Endothelial cell of umbilical vein (primary cell): ENCODE data around the gene PPP1R10.

Experiments
- CTCF ChIP-seq, 2 donors: IDR thresholded peaks; 1 replicate in 1 of 2; 2 replicates in 1 of 2; pipeline ENCODE4 v1.5.1; 2011; ENCODE audit warnings: low read length in 2 of 2, mild to moderate bottlenecking in 2 of 2, moderate library complexity in 2 of 2, control low read depth in 1 of 2, inconsistent platforms in 1 of 2, low read depth in 1 of 2; ENCODE audit not compliant: insufficient read depth in 1 of 2; ENCODE audit errors: extremely low read depth in 1 of 2
- EZH2 ChIP-seq: IDR thresholded peaks from 2 replicates; pipeline ENCODE4 v1.6.1; 2012; ENCODE audit warnings: borderline replicate concordance, low read depth, mild to moderate bottlenecking, moderate library complexity, low read length, inconsistent platforms; ENCODE audit not compliant: severe bottlenecking
- FOS ChIP-seq: IDR thresholded peaks from 2 replicates; pipeline ENCODE4 v1.6.1; 2011; ENCODE audit warnings: mild to moderate bottlenecking, low read length, moderate library complexity, borderline replicate concordance; ENCODE audit not compliant: insufficient read depth
- POLR2A ChIP-seq: IDR thresholded peaks from 2 replicates; pipeline ENCODE4 v1.6.1; 2012; ENCODE audit warnings: low read depth, mild to moderate bottlenecking, control low read depth, low read length
- POLR2AphosphoS5 ChIP-seq: IDR thresholded peaks from 2 replicates; pipeline ENCODE4 v1.6.1; 2012; ENCODE audit warnings: low read depth, mild to moderate bottlenecking, control low read depth, low read length, moderate library complexity; ENCODE audit not compliant: insufficient read depth
- TF ChIP-seq, protein P1 (sequence below): IDR thresholded peaks from 2 replicates; pipeline ENCODE4 v1.6.1; 2011; ENCODE audit not compliant: insufficient read depth, insufficient read length

DNA sequence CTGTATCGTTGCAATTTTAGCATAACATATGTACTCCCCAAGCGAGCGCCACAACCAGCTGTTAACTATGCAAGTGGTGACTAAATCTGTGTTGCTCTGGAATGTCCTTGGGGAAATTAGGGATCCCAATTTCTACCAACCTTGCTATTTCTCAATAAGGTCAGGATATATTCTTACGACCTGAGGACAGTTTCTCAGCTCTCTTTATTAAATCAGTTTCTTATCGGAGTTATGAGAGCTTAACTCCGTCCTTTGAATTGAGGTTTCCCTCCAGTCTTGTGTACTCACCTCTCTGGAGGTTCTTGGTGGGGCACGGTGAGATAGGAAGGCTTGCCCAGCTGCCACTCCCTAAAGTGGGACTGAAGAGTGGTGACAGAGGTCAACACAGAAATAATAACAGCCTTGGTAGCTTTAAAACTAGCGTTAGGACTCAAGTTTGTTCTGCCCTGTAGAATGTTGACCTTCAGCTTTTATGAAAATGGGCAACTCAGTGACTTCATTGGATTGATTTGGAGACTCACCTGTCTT lies 1.3 kb upstream of the PPP1R10 start:
- TF ChIP-seq CTCF (IDR thresholded peaks at IDR 0.05; ENCODE audit: extremely low read depth in 1 of 2, insufficient read depth in 1 of 2, low read depth in 1 of 2, low read length in 2 of 2) (no peak), POLR2A (no peak), EZH2 (no peak), POLR2AphosphoS5 (no peak), FOS (no peak)
- TF ChIP-seq, protein P1, sequence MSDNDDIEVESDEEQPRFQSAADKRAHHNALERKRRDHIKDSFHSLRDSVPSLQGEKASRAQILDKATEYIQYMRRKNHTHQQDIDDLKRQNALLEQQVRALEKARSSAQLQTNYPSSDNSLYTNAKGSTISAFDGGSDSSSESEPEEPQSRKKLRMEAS = no peak
